DOHH2 (cell line): ENCODE data around the gene PHAF1.

Experiments used
- CTCF ChIP-seq: fragments of 200-600 bp; sonication (generic); IDR thresholded peaks from one replicate; pipeline ENCODE4 v1.5.1; 2014; ENCODE audit warnings: antibody characterized with exemption, mild to moderate bottlenecking, low read depth, low read length; ENCODE audit not compliant: poor library complexity, severe bottlenecking
- EZH2phosphoT487 ChIP-seq: fragments of 200-600 bp; sonication (generic); IDR thresholded peaks from 2 replicates; pipeline ENCODE4 v1.6.1; 2017; ENCODE audit warnings: borderline replicate concordance, mild to moderate bottlenecking, antibody characterized with exemption, low read length, moderate library complexity, mixed read lengths

- TF ChIP-seq CTCF (no peak), EZH2phosphoT487 (no peak)
Observed at GRCh38 chr16:67190041-67190440, 80.3 kb downstream of the PHAF1 start, which contains the start of gene EXOC3L1.
